AG04449 (cell line): ENCODE results near the gene KCNA5.

Source experiments
- CTCF ChIA-PET: fragments of 350-600 bp; formaldehyde crosslinking; extraction: SDS; loops from one replicate; lab custom pipeline; 2021; ENCODE audit warnings: antibody characterized with exemption; lab: Yijun Ruan, JAX
- POLR2A ChIA-PET: fragments of 400-600, 350-600 bp; formaldehyde crosslinking; extraction: SDS; loops from one replicate; lab custom pipeline; 2020; ENCODE audit warnings: antibody characterized with exemption, inconsistent platforms; lab: Yijun Ruan, JAX
- DNase-seq: peaks from one replicate; pipeline ENCODE4 v3.0.0-alpha.2; 2010; ENCODE audit warnings: low read depth, low spot score
- H3K4me3 ChIP-seq: 2 replicates; pipeline ENCODE4 v1.5.1; 2011; ENCODE audit warnings: low read depth, mild to moderate bottlenecking, control low read depth, low read length
- CTCF ChIP-seq: IDR thresholded peaks from one replicate; pipeline ENCODE4 v1.5.1; 2011; ENCODE audit warnings: mild to moderate bottlenecking, moderate library complexity, low read length, control low read depth, inconsistent platforms; ENCODE audit not compliant: insufficient read depth; ENCODE audit errors: missing control alignments

The KCNA5 gene

GRCh38 chr12:5073853-5074252, 30.2 kb downstream of the KCNA5 start:
- no peak for DNase-seq
- ChIA-PET CTCF (interaction anchor here (0.7 to 9.5 kb wide), 8 partner anchors 10 to 722 kb away, joined by 3 to 113 read pairs (median 4); no protein-coding TSS in a partner anchor), POLR2A (no interaction called here)
- TF ChIP-seq CTCF = peak; percentile 24
- H3K4me3 ChIP-seq = no peak overlapping the region

GRCh38 chr12:5076761-5077160, 33.1 kb downstream of the KCNA5 start:
- ChIA-PET CTCF (interaction anchor here (0.9 to 9.5 kb wide), 3 partner anchors 7 to 94 kb away, joined by 3 to 113 read pairs (median 3); no protein-coding TSS in a partner anchor), POLR2A (no interaction called here)
- no peak for DNase-seq
- TF ChIP-seq CTCF = no peak
- no peak overlapping the region for H3K4me3 ChIP-seq

GRCh38 chr12:5078423-5078822, 34.7 kb downstream of the KCNA5 start:
- TF ChIP-seq CTCF = no peak
- ChIA-PET POLR2A (no interaction called here), CTCF (interaction anchor here (0.8 to 1.5 kb wide), 4 partner anchors 8 to 224 kb away, joined by 3 to 5 read pairs (median 4); no protein-coding TSS in a partner anchor)
- no peak overlapping the region for H3K4me3 ChIP-seq
- no peak for DNase-seq

- POLR2A ChIA-PET = no interaction called here
- DNase-seq = no peak
- CTCF ChIA-PET = interaction anchor here (0.6 to 8.6 kb wide), 7 partner anchors 9 to 358 kb away, joined by 3 to 116 read pairs (median 4); no protein-coding TSS in a partner anchor
Measured at GRCh38 chr12:5081016-5081415, 37.3 kb downstream of the KCNA5 start.

GRCh38 chr12:5083955-5084849, 40.5 kb downstream of the KCNA5 start:
- POLR2A ChIA-PET = interaction anchor here (1.0 kb wide), 1 partner anchor 10 kb away, joined by 4 read pairs; no protein-coding TSS in a partner anchor
- no peak for DNase-seq
- no peak overlapping the region for H3K4me3 ChIP-seq
- TF ChIP-seq CTCF = peak; percentile 57
- CTCF ChIA-PET = interaction anchor here (0.5 to 8.6 kb wide), 31 partner anchors 9 to 711 kb away, joined by 3 to 116 read pairs (median 3); no protein-coding TSS in a partner anchor

More at GRCh38 chr12:5081016-5081415, 37.3 kb downstream of the KCNA5 start:
- TF ChIP-seq CTCF = no peak
- H3K4me3 ChIP-seq = no peak overlapping the region

- peak; percentile 81 for DNase-seq
- ChIA-PET CTCF (interaction anchor here (0.8 to 8.6 kb wide), 7 partner anchors 9 to 356 kb away, joined by 3 to 113 read pairs (median 9); no protein-coding TSS in a partner anchor), POLR2A (no interaction called here)
- no peak overlapping the region for H3K4me3 ChIP-seq
- no peak for TF ChIP-seq CTCF
Measured at GRCh38 chr12:5085896-5086295, 42.2 kb downstream of the KCNA5 start.
